Tibial artery (tissue), 4 donors: ENCODE measurements around the gene EFCAB6.

Source experiments
- DNase-seq, 2 donors: peaks; one replicate each; pipeline ENCODE4 v3.0.0-alpha.2; 2019
- H3K27ac ChIP-seq, 2 donors: fragments of 200-600 bp; sonication (generic) in 1 of 2; 1 replicate in 1 of 2; 2 replicates in 1 of 2; pipeline ENCODE4 v1.5.1; 2018 to 2019; ENCODE audit warnings: mild to moderate bottlenecking in 1 of 2
- H3K27me3 ChIP-seq, 2 donors: fragments of 200-600 bp; sonication (generic) in 1 of 2; one replicate each; pipeline versions ENCODE4 v1.5.1 to v1.6.0; 2016 to 2019
- H3K36me3 ChIP-seq, 3 donors: fragments of 200-600 bp; sonication (generic) in 2 of 3; one replicate each; pipeline ENCODE4 v1.5.1; 2016 to 2019; ENCODE audit warnings: mild to moderate bottlenecking in 2 of 3
- H3K4me1 ChIP-seq, 4 donors: fragments of 200-600 bp; sonication (generic) in 2 of 4; 1 replicate in 3 of 4; 2 replicates in 1 of 4; pipeline ENCODE4 v1.5.1; 2016 to 2019
- H3K4me3 ChIP-seq, 2 donors: fragments of 200-600 bp; sonication (generic) in 1 of 2; 1 replicate in 1 of 2; 2 replicates in 1 of 2; pipeline ENCODE4 v1.5.1; 2018 to 2019; ENCODE audit warnings: mild to moderate bottlenecking in 2 of 2
- H3K9me3 ChIP-seq, 3 donors: fragments of 200-600 bp; sonication (generic) in 1 of 3; one replicate each; pipeline ENCODE4 v1.5.1; 2016 to 2019
- CTCF ChIP-seq, 2 experiments: fragments of 200-600 bp in 1 of 2; fragments of 450-650 bp in 1 of 2; IDR thresholded peaks; one replicate each; pipeline ENCODE4 v1.5.1; 2017 to 2019; ENCODE audit warnings: antibody characterized with exemption in 2 of 2, mild to moderate bottlenecking in 1 of 2, moderate library complexity in 1 of 2
- intact Hi-C: fragments of 100-400 bp; cut with DNase I; formaldehyde crosslinking; loops from one replicate; pipeline ENCODE4 v1.15.0; 2023; ENCODE audit warnings: low total_unique reads

Gene EFCAB6

GRCh38 chr22:43515411-43515810, 296.7 kb downstream of the EFCAB6 start:
- Histone ChIP-seq H3K4me3 (no peak overlapping the region), H3K4me1 (no peaks in the 10 kb centered on the region), H3K27me3 (peaks cover 0 to 21% of the 10 kb centered on the region in 2 donors), H3K27ac (no peak overlapping the region), H3K9me3 (no peaks in the 10 kb centered on the region), H3K36me3 (no peaks in the 10 kb centered on the region)
- TF ChIP-seq CTCF (IDR thresholded peaks at IDR 0.05) = no peak
- no peak for DNase-seq
- intact Hi-C loops = no loop called here

GRCh38 chr22:43514476-43515157, 297.5 kb downstream of the EFCAB6 start:
- Histone ChIP-seq H3K27ac (no peak overlapping the region), H3K9me3 (no peaks in the 10 kb centered on the region), H3K36me3 (no peaks in the 10 kb centered on the region), H3K4me1 (no peaks in the 10 kb centered on the region), H3K4me3 (no peak overlapping the region), H3K27me3 (peaks cover 0 to 21% of the 10 kb centered on the region in 2 donors)
- no peak for DNase-seq
- no peak for TF ChIP-seq CTCF (IDR thresholded peaks at IDR 0.05)
- intact Hi-C loops = no loop called here

- intact Hi-C loops = no loop called here
- H3K4me1 ChIP-seq = no peaks in the 10 kb centered on the region
Observed at GRCh38 chr22:43512279-43512678, 299.8 kb downstream of the EFCAB6 start.

GRCh38 chr22:43511276-43511910, 300.7 kb downstream of the EFCAB6 start:
- H3K4me1 ChIP-seq = no peaks in the 10 kb centered on the region
- H3K27me3 ChIP-seq = peaks cover 0 to 21% of the 10 kb centered on the region in 2 donors
- intact Hi-C loops = no loop called here
- H3K36me3 ChIP-seq = no peaks in the 10 kb centered on the region
- no peak overlapping the region for H3K4me3 ChIP-seq
- no peak for DNase-seq
- no peaks in the 10 kb centered on the region for H3K9me3 ChIP-seq
- no peak overlapping the region for H3K27ac ChIP-seq
- TF ChIP-seq CTCF (IDR thresholded peaks at IDR 0.05) = no peak

More at GRCh38 chr22:43512279-43512678, 299.8 kb downstream of the EFCAB6 start:
- no peaks in the 10 kb centered on the region for H3K36me3 ChIP-seq
- TF ChIP-seq CTCF (IDR thresholded peaks at IDR 0.05) = no peak
- no peak overlapping the region for H3K4me3 ChIP-seq
- H3K9me3 ChIP-seq = no peaks in the 10 kb centered on the region
- H3K27ac ChIP-seq = no peak overlapping the region
- peaks cover 0 to 21% of the 10 kb centered on the region in 2 donors for H3K27me3 ChIP-seq
- DNase-seq = no peak

DNA sequence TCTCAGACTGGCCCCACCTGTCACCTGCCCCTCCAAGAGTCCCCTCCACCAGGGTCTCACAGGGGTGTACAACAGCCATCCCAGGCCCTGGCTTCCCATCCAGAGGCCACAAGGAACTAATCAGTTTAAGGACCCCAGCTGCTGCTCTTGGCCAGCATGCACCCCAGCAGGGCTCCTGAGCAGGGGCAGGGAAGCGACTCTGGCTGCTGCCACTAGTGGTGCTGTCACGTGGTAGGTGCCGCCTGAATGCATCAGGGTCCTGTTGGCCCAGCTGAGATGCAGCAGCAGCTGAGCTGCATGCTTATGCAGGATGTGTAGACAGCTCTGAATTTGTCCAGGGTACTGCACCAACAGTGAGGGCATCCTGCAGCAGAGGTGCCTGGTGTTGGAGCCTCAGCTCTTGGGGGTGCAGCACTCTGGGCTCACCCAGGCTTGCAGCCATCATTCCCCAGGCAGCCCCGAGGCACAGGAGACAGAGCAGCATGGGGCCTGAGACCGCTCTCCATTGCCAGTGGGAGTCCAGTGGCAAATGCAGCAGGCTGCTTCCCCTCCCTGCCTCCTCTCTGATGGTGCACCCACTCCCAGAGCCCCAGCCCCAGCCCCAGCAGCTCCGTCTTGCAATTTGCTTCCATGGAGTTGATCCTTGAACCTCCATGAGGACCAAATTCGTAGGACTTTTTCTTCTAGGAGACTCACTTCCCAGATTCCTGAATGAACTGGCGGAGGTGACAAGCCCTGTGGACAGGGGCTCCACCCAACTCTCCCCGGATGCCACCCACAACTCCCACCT, 301.6 kb downstream of the EFCAB6 start:
- H3K9me3 ChIP-seq = no peaks in the 10 kb centered on the region
- H3K4me1 ChIP-seq = no peaks in the 10 kb centered on the region
- TF ChIP-seq CTCF (IDR thresholded peaks at IDR 0.05) = no peak
- DNase-seq = no peak
- H3K36me3 ChIP-seq = no peaks in the 10 kb centered on the region
- no peak overlapping the region for H3K4me3 ChIP-seq
- H3K27me3 ChIP-seq = peaks cover 0 to 15% of the 10 kb centered on the region in 2 donors
- H3K27ac ChIP-seq = no peak overlapping the region
- intact Hi-C loops = no loop called here
